CD4-positive, CD25-positive, alpha-beta regulatory T cell (primary cell): Measurements from ENCODE around the gene UBE2K. TPM values are rescaled to one million over a fixed set of nuclear protein-coding genes. Genes with fewer than 3 reads are reported as not detected.
"Not testable (repeated sequence)": the region's sequence is repeated elsewhere in the genome, so short reads cannot be mapped to it uniquely, and the experiment has no call there.

Experiments
- ATAC-seq, 2 donors: fragments of 150-1000 bp; cut with Tn5 transposase; one replicate each; pipeline ENCODE4 v1.10.0; 2021; ENCODE audit warnings: low read depth in 2 of 2, moderate number of reproducible peaks in 2 of 2, moderate library complexity in 1 of 2
- DNase-seq, 3 donors: peaks; one replicate each; pipeline versions ENCODE4 v3.0.0 to v3.0.0-alpha.2; 2012 to 2022; ENCODE audit warnings: mixed read lengths in 1 of 3
- H3K27ac ChIP-seq: one replicate; pipeline ENCODE4 v1.7.0; 2013; ENCODE audit warnings: mild to moderate bottlenecking, low read length; ENCODE audit not compliant: insufficient read depth, poor library complexity, severe bottlenecking
- H3K27me3 ChIP-seq: one replicate; pipeline ENCODE4 v1.7.0; 2013; ENCODE audit warnings: low read length; ENCODE audit not compliant: control insufficient read depth, insufficient read depth
- H3K36me3 ChIP-seq: one replicate; pipeline ENCODE4 v1.7.0; 2013; ENCODE audit warnings: mild to moderate bottlenecking, low read length, moderate library complexity; ENCODE audit not compliant: control insufficient read depth, insufficient read depth
- H3K4me1 ChIP-seq: 2 replicates; pipeline ENCODE4 v1.7.0; 2013; ENCODE audit warnings: mild to moderate bottlenecking, low read length; ENCODE audit not compliant: insufficient read depth, control insufficient read depth, poor library complexity, severe bottlenecking
- H3K4me3 ChIP-seq: one replicate; pipeline ENCODE4 v1.7.0; 2013; ENCODE audit warnings: low read depth, mild to moderate bottlenecking, low read length, moderate library complexity
- H3K9me3 ChIP-seq, 2 experiments: 1 replicate in 1 of 2; 2 replicates in 1 of 2; pipeline ENCODE4 v1.7.0; 2013; ENCODE audit warnings: low read length in 2 of 2, mild to moderate bottlenecking in 1 of 2, moderate library complexity in 1 of 2; ENCODE audit not compliant: control insufficient read depth in 2 of 2
- H3K27ac Mint-ChIP-seq, 3 donors: one replicate each; pipeline ENCODE4 v1.8.0; 2020 to 2022; ENCODE audit warnings: mild to moderate bottlenecking in 3 of 3, mixed read lengths in 3 of 3, moderate library complexity in 2 of 3
- H3K27me3 Mint-ChIP-seq: one replicate; pipeline ENCODE4 v1.8.0; 2022; ENCODE audit warnings: mild to moderate bottlenecking, mixed read lengths
- H3K36me3 Mint-ChIP-seq: one replicate; pipeline ENCODE4 v1.8.0; 2020; ENCODE audit warnings: mixed read lengths
- H3K4me1 Mint-ChIP-seq, 4 donors: one replicate each; pipeline ENCODE4 v1.8.0; 2020 to 2022; ENCODE audit warnings: mixed read lengths in 4 of 4, mild to moderate bottlenecking in 1 of 4
- H3K4me3 Mint-ChIP-seq, 4 donors: one replicate each; pipeline ENCODE4 v1.8.0; 2020 to 2022; ENCODE audit warnings: mild to moderate bottlenecking in 4 of 4, mixed read lengths in 4 of 4, moderate library complexity in 3 of 4
- H3K9me3 Mint-ChIP-seq, 7 donors: one replicate each; pipeline ENCODE4 v1.8.0; 2020 to 2022; ENCODE audit warnings: mixed read lengths in 7 of 7, mild to moderate bottlenecking in 3 of 7, moderate library complexity in 2 of 7
- polyA plus RNA-seq, 4 donors: library from polyadenylated mRNA; unstranded; fragments of 300-500 nt; fragmentation: Illumina TruSeq; gene quantifications; one replicate each; pipeline ENCODE4 v1.2.3, GENCODE V29; 2021
- total RNA-seq: library from RNA; stranded (reverse); gene quantifications from one replicate; pipeline ENCODE4 v1.2.3, GENCODE V29; 2022

Gene UBE2K
- total and polyA plus RNA-seq, 5 donors from 2014 or later, result 56.0 to 96.6 (median 73.4) TPM

GRCh38 chr4:39732728-39733127 lies 34.8 kb downstream of the UBE2K start:
- Histone ChIP-seq H3K4me1 (no peaks in the 10 kb centered on the region), H3K4me3 (no peak overlapping the region), H3K9me3 (no peaks in the 10 kb centered on the region), H3K27ac (no peak overlapping the region), H3K27me3 (no peaks in the 10 kb centered on the region), H3K36me3 (peaks cover 7% of the 10 kb centered on the region)
- H3K27ac Mint-ChIP-seq, result peak overlapping the region in 1 of 3 donors; percentile 51
- H3K4me1 Mint-ChIP-seq, result peaks cover 13 to 46% (median 30%) of the 10 kb centered on the region in 4 donors
- H3K27me3 Mint-ChIP-seq, result no peaks in the 10 kb centered on the region
- H3K36me3 Mint-ChIP-seq, result peaks cover 15% of the 10 kb centered on the region
- ATAC-seq, result no peak
- DNase-seq, result no peak
- no peak overlapping the region for H3K4me3 Mint-ChIP-seq
- no peaks in the 10 kb centered on the region for H3K9me3 Mint-ChIP-seq

- H3K27ac Mint-ChIP-seq, H3K27me3 Mint-ChIP-seq, H3K4me1 ChIP-seq, H3K9me3 Mint-ChIP-seq, H3K27me3 ChIP-seq, ATAC-seq, H3K36me3 Mint-ChIP-seq, DNase-seq, H3K4me3 Mint-ChIP-seq, H3K27ac ChIP-seq, H3K4me3 ChIP-seq, H3K9me3 ChIP-seq: not testable (repeated sequence)
- peaks cover 3 to 11% (median 8%) of the 10 kb centered on the region in 4 donors for H3K4me1 Mint-ChIP-seq
- peaks cover 11% of the 10 kb centered on the region for H3K36me3 ChIP-seq
Observed at GRCh38 chr4:39739591-39739990, 41.7 kb downstream of the UBE2K start.

GRCh38 chr4:39741401-39741800 lies 43.5 kb downstream of the UBE2K start:
- H3K9me3 ChIP-seq, result no peaks in the 10 kb centered on the region
- no peaks in the 10 kb centered on the region for H3K9me3 Mint-ChIP-seq
- ATAC-seq (no peak), DNase-seq (no peak)
- H3K27me3 ChIP-seq, result no peaks in the 10 kb centered on the region
- H3K36me3 Mint-ChIP-seq, result peaks cover 13% of the 10 kb centered on the region
- H3K27ac ChIP-seq, result no peak overlapping the region
- peaks cover 14% of the 10 kb centered on the region for H3K36me3 ChIP-seq
- peaks cover 1 to 19% (median 13%) of the 10 kb centered on the region in 4 donors for H3K4me1 Mint-ChIP-seq
- no peak overlapping the region for H3K4me3 ChIP-seq
- no peak overlapping the region for H3K27ac Mint-ChIP-seq
- no peaks in the 10 kb centered on the region for H3K4me1 ChIP-seq
- H3K27me3 Mint-ChIP-seq, result no peaks in the 10 kb centered on the region
- H3K4me3 Mint-ChIP-seq, result no peak overlapping the region

- Mint-ChIP-seq H3K9me3 (no peaks in the 10 kb centered on the region), H3K4me3 (no peak overlapping the region), H3K4me1 (peaks cover 8 to 22% (median 12%) of the 10 kb centered on the region in 4 donors), H3K27me3 (no peaks in the 10 kb centered on the region), H3K36me3 (peaks cover 20% of the 10 kb centered on the region), H3K27ac (no peak overlapping the region)
- no peaks in the 10 kb centered on the region for H3K9me3 ChIP-seq
- H3K36me3 ChIP-seq, result peaks cover 19% of the 10 kb centered on the region
- no peaks in the 10 kb centered on the region for H3K27me3 ChIP-seq
- no peak overlapping the region for H3K4me3 ChIP-seq
- ATAC-seq (no peak), DNase-seq (no peak)
- no peaks in the 10 kb centered on the region for H3K4me1 ChIP-seq
- H3K27ac ChIP-seq, result no peak overlapping the region
Observed at GRCh38 chr4:39745920-39746319, 48.0 kb downstream of the UBE2K start.

- Histone ChIP-seq H3K27ac (no peak overlapping the region), H3K4me1 (no peaks in the 10 kb centered on the region), H3K27me3 (no peaks in the 10 kb centered on the region), H3K4me3 (no peak overlapping the region), H3K9me3 (no peaks in the 10 kb centered on the region), H3K36me3 (peaks cover 29% of the 10 kb centered on the region)
- ATAC-seq, result no peak
- H3K9me3 Mint-ChIP-seq, result no peaks in the 10 kb centered on the region
- H3K4me1 Mint-ChIP-seq, result peaks cover 16 to 34% (median 21%) of the 10 kb centered on the region in 4 donors
- H3K36me3 Mint-ChIP-seq, result peaks cover 26% of the 10 kb centered on the region
- H3K27me3 Mint-ChIP-seq, result no peaks in the 10 kb centered on the region
- no peak overlapping the region for H3K27ac Mint-ChIP-seq
- DNase-seq, result no peak
- no peak overlapping the region for H3K4me3 Mint-ChIP-seq
Observed at GRCh38 chr4:39750216-39750615, 52.3 kb downstream of the UBE2K start.

GRCh38 chr4:39754309-39754708 lies 56.4 kb downstream of the UBE2K start:
- DNase-seq, result no peak
- Mint-ChIP-seq H3K27me3 (no peaks in the 10 kb centered on the region), H3K9me3 (no peaks in the 10 kb centered on the region), H3K27ac (peak overlapping the region in 2 of 3 donors; percentile 9 to 26), H3K36me3 (peaks cover 33% of the 10 kb centered on the region), H3K4me1 (peaks cover 10 to 33% (median 16%) of the 10 kb centered on the region in 4 donors), H3K4me3 (no peak overlapping the region)
- H3K36me3 ChIP-seq, result peaks cover 46% of the 10 kb centered on the region
- H3K9me3 ChIP-seq, result no peaks in the 10 kb centered on the region
- no peaks in the 10 kb centered on the region for H3K27me3 ChIP-seq
- H3K4me3 ChIP-seq, result no peak overlapping the region
- no peak overlapping the region for H3K27ac ChIP-seq
- ATAC-seq, result no peak
- H3K4me1 ChIP-seq, result no peaks in the 10 kb centered on the region

GRCh38 chr4:39756159-39756558 lies 58.2 kb downstream of the UBE2K start:
- H3K36me3 Mint-ChIP-seq, result peaks cover 33% of the 10 kb centered on the region
- H3K36me3 ChIP-seq, result peaks cover 53% of the 10 kb centered on the region

GRCh38 chr4:39758176-39758575 lies 60.2 kb downstream of the UBE2K start:
- Mint-ChIP-seq H3K27ac (peak overlapping the region in 1 of 3 donors; percentile 2), H3K36me3 (peaks cover 37% of the 10 kb centered on the region), H3K4me3 (no peak overlapping the region), H3K9me3 (no peaks in the 10 kb centered on the region), H3K4me1 (peaks cover 10 to 30% (median 16%) of the 10 kb centered on the region in 4 donors), H3K27me3 (no peaks in the 10 kb centered on the region)
- ATAC-seq (no peak), DNase-seq (no peak)
- Histone ChIP-seq H3K4me1 (no peaks in the 10 kb centered on the region), H3K4me3 (no peak overlapping the region), H3K27me3 (no peaks in the 10 kb centered on the region), H3K27ac (no peak overlapping the region), H3K36me3 (peaks cover 58% of the 10 kb centered on the region), H3K9me3 (no peaks in the 10 kb centered on the region)

More at GRCh38 chr4:39756159-39756558, 58.2 kb downstream of the UBE2K start:
- Histone ChIP-seq H3K4me1 (no peaks in the 10 kb centered on the region), H3K27me3 (no peaks in the 10 kb centered on the region), H3K4me3 (no peak overlapping the region), H3K9me3 (no peaks in the 10 kb centered on the region), H3K27ac (no peak overlapping the region)
- peak overlapping the region in 2 of 3 donors; percentile 50 to 53 for H3K27ac Mint-ChIP-seq
- no peak for DNase-seq
- no peaks in the 10 kb centered on the region for H3K27me3 Mint-ChIP-seq
- H3K4me3 Mint-ChIP-seq, result no peak overlapping the region
- H3K4me1 Mint-ChIP-seq, result peaks cover 10 to 33% (median 17%) of the 10 kb centered on the region in 4 donors
- H3K9me3 Mint-ChIP-seq, result no peaks in the 10 kb centered on the region
- no peak for ATAC-seq
